Measurements from ENCODE around the gene VMO1.

Gene VMO1

DNA sequence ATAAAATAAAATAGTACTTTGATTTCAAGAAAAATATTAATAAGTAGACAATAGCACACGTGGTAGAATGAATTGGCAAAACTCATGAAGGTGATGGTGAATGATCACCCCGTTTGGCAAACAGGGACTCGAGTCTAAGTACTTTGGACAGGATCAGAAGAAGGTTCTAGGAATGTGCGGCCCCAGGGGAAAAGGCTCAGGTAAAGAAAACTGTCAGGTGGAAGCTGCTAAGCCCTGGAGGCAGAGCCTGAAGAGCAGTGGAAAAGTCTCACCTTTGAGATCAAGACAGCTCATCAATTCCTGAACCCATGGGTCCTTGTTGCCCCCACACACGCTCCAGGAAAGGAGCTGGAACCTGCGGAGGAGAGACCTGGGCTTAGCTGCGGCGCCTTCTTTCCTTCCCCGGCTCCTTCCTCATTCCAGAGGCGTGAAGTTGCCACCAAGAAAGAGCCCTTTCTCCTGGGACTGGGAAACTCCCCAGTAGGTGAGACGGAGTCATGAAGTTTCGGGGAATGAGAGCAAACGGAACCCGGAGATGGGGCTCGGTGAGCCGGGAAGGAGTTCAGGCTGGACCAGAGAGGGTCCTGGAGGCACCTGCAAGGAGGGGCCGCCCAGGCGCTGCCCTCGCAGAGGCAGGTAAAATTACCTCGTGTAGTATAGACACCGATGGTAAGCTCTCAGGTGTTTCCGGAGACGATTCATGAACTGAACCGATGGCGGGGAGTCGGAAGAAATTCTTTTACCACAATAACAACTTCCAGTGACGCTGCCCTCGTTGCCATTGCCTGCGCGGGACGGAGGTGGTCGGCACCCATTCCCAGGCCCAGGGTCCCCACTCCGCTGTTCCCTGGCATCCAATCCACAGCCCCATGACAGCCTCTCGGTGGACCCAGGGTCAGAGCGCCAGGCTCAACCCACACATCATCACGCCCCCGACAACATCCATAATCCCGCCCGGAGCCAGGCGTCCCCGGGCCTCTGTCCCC is 47.7 kb downstream of the VMO1 start:
- Histone ChIP-seq H3K4me1 (ENCODE audit: control insufficient read depth, insufficient read depth, low read length) (no peaks in the 10 kb centered on the region), H3K9ac (ENCODE audit: low read depth, low read length) (peak overlapping the region; percentile 54), H3K27me3 (ENCODE audit: control insufficient read depth, insufficient read depth, low read length) (peaks cover 45% of the 10 kb centered on the region), H3K9me3 (ENCODE audit: control insufficient read depth, insufficient read depth, low read length) (no peaks in the 10 kb centered on the region), H3K36me3 (ENCODE audit: control insufficient read depth, insufficient read depth, low read length) (peaks cover 2% of the 10 kb centered on the region), H3K4me3 (ENCODE audit: low read depth, low read length) (peak overlapping the region; percentile 62)

DNA sequence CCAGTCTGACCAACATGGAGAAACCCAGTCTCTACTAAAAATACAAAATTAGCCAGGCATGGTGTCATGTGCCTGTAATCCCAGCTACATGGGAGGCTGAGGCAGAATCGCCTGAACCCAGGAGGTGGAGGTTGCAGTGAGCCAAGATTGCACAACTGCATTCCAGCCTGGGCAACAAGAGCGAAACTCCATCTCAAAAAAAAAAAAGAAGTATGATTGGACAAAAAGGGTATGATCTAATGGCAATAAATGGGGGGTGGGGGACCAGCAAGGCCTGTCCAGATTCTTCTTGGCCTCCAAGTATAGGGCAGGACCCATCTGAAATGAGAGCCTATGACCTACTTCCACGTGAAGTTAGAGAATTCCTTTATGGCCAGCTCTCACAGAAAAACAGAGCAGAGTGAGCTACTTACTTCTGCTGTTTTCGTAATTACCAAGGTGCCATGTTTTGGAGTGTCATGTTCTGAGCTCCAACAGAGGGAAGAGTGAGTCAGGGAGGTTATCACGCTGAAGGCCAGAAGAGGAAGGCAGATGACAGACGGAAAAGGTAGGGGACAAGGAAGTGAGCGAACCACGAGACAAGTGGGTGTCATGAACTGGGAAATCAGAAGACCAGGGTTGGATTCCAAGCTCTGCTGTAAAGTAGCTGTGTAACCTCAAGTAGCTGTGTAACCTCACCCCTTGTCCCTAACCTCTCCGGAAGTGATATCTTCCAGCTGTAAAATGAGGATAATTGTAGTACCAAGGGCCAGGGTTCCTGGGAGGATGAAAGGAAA is 50.1 kb downstream of the VMO1 start:
- Histone ChIP-seq H3K9me3 (ENCODE audit: control insufficient read depth, insufficient read depth, low read length) (no peaks in the 10 kb centered on the region), H3K36me3 (ENCODE audit: control insufficient read depth, insufficient read depth, low read length) (peaks cover 2% of the 10 kb centered on the region), H3K4me3 (ENCODE audit: low read depth, low read length) (no peak overlapping the region), H3K27me3 (ENCODE audit: control insufficient read depth, insufficient read depth, low read length) (peaks cover 32% of the 10 kb centered on the region), H3K9ac (ENCODE audit: low read depth, low read length) (no peak overlapping the region), H3K4me1 (ENCODE audit: control insufficient read depth, insufficient read depth, low read length) (no peaks in the 10 kb centered on the region)
